GM12875 (cell line): ENCODE results near the gene KRTAP10-12.

ENCODE experiments used
- H3K4me3 ChIP-seq: one replicate; pipeline ENCODE4 v1.5.1; 2011; ENCODE audit warnings: low read depth, low read length, control low read depth
- CTCF ChIP-seq: IDR thresholded peaks from 2 replicates; pipeline ENCODE4 v1.5.1; 2011; ENCODE audit warnings: low read depth, mild to moderate bottlenecking, control low read depth, inconsistent platforms, low read length, moderate library complexity, borderline replicate concordance; ENCODE audit not compliant: insufficient read depth

KRTAP10-12 gene

DNA sequence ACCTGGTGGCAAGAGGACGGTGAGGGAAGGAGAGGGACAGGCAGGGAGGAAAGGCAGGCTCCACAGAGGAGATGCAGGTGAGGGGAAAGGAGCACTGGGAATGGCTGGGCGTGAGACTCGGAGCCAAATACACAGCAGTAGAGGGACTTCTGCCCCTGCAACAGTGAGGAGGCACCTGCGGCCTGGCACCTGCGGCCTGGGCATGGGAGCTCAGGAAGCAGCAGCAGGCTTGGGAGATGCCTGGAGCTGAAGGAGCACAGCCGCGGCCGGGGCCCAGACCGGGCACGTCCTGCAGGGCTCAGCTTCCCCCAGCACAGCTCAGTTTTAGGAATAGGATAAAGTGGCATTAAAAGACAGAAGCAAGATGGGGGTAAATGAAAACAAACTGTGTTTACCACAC is 35.3 kb downstream of the KRTAP10-12 start:
- no peak overlapping the region for H3K4me3 ChIP-seq
- TF ChIP-seq CTCF, result no peak

DNA sequence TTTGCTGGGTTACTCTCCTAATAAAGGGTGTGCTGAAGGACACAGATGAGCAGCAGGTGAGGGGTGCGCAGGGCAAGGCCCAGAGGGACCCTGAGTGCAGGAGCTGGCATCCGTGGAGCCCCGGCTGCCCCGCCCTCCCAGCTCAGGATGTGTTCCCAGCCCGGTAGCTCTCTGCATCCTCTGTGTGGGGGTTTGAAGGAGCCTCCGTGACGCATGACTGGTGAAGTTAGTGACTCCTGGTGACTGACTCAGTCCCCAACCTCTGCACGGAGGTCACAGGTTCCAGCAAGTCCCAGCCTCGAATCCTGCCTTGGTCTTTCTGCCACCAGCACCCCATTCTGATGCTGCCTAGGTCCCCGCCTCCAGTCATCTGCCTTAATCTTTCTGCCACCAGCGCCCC is 36.0 kb downstream of the KRTAP10-12 start:
- TF ChIP-seq CTCF, result no peak
- no peak overlapping the region for H3K4me3 ChIP-seq

GRCh38 chr21:44734026-44734745 is 37.2 kb downstream of the KRTAP10-12 start:
- TF ChIP-seq CTCF, result no peak
- no peak overlapping the region for H3K4me3 ChIP-seq

DNA sequence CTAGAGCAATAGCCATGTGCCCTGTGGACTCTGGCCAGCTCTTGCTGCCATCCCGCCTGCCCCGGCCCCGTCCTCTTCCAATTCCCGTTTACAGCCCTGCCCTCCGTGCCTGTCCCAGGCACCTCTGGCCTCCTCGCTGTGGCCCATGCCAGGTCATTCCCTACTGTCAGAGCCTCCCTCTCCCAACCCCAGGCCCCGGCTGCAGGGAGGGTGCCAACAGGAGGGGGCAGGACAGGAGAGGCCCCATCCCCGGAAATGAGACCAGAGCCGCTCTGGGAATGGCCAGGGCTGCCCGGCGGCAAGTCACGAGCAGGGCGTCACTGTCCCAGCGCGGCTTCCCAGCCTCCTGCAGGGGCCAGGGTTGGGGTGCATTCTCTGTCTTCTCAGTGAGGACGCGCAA is 37.9 kb downstream of the KRTAP10-12 start:
- no peak for TF ChIP-seq CTCF
- no peak overlapping the region for H3K4me3 ChIP-seq

DNA sequence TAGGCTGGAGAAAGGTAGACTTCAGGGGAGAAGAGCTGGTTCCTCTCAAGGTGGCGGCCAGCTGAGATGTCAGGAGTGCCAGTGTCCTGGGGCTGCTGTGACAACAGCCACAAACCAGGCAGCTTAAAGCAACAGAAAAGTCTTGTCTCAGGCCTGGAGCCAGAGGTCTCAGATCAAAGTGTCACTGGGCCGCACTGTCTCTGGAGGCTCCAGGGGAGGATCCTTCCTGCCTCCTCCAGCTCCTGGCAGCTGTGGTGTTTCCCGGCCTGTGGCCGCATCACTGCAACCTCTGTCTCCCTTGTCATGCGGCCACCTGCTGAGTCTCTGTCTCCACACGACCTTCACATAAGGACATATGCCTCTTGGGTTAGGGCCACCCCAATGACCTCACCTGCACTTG is 38.8 kb downstream of the KRTAP10-12 start:
- H3K4me3 ChIP-seq, result no peak overlapping the region
- TF ChIP-seq CTCF, result no peak

GRCh38 chr21:44736291-44737004 is 39.5 kb downstream of the KRTAP10-12 start:
- TF ChIP-seq CTCF, result no peak
- H3K4me3 ChIP-seq, result no peak overlapping the region
